Esophagus muscularis mucosa (tissue), 4 donors: ENCODE data around the gene BBIP1. TPM values are rescaled to one million over a fixed set of nuclear protein-coding genes. Genes with fewer than 3 reads are reported as not detected.

Experiments
- DNase-seq: peaks from one replicate; pipeline ENCODE4 v3.0.0-alpha.2; 2017; ENCODE audit errors: extremely low spot score
- H3K27ac ChIP-seq, 4 donors: fragments of 200-600 bp; sonication (generic); replicated peaks in 1 of 4; 1 replicate in 3 of 4; 2 replicates in 1 of 4; pipeline ENCODE4 v1.5.1; 2016 to 2019; ENCODE audit warnings: mild to moderate bottlenecking in 1 of 4
- H3K27me3 ChIP-seq, 4 donors: fragments of 200-600 bp; sonication (generic); one replicate each; pipeline versions ENCODE4 v1.5.1 to v1.6.0; 2016 to 2019
- H3K36me3 ChIP-seq, 4 donors: fragments of 200-600 bp; sonication (generic); one replicate each; pipeline ENCODE4 v1.5.1; 2016 to 2019
- H3K4me1 ChIP-seq, 4 donors: fragments of 200-600 bp; sonication (generic); one replicate each; pipeline ENCODE4 v1.5.1; 2016 to 2019
- H3K4me3 ChIP-seq, 4 donors: fragments of 200-600 bp; sonication (generic); 1 replicate in 2 of 4; 2 replicates in 2 of 4; pipeline ENCODE4 v1.5.1; 2016 to 2019; ENCODE audit warnings: mild to moderate bottlenecking in 4 of 4, moderate library complexity in 1 of 4
- H3K9me3 ChIP-seq, 4 donors: fragments of 200-600 bp; sonication (generic); 1 replicate in 3 of 4; 2 replicates in 1 of 4; pipeline ENCODE4 v1.5.1; 2016 to 2019
- CTCF ChIP-seq, 3 experiments: fragments of 200-600 bp in 2 of 3; fragments of 450-650 bp in 1 of 3; sonication (generic) in 2 of 3; IDR thresholded peaks; one replicate each; pipeline ENCODE4 v1.5.1; 2017 to 2019; ENCODE audit warnings: antibody characterized with exemption in 3 of 3, mild to moderate bottlenecking in 2 of 3, moderate library complexity in 1 of 3
- EP300 ChIP-seq: sonication (generic); formaldehyde crosslinking; IDR thresholded peaks from one replicate; pipeline ENCODE4 v1.6.1; 2017; ENCODE audit warnings: antibody characterized with exemption
- POLR2A ChIP-seq: fragments of 450-650 bp; IDR thresholded peaks from one replicate; pipeline ENCODE4 v1.6.1; 2017; ENCODE audit warnings: antibody characterized with exemption, moderate library complexity, mild to moderate bottlenecking, low read depth
- POLR2AphosphoS5 ChIP-seq, 2 donors: sonication (generic); formaldehyde crosslinking; IDR thresholded peaks; one replicate each; pipeline ENCODE4 v1.6.1; 2017; ENCODE audit warnings: antibody characterized with exemption in 2 of 2
- WGBS: methylation state at CpG from one replicate; pipeline ENCODE4 v1.1.5; 2018; 5-methylcytosine and 5-hydroxymethylcytosine counted together
- intact Hi-C: fragments of 100-400 bp; cut with DNase I; formaldehyde crosslinking; loops from one replicate; pipeline ENCODE4 v1.15.1; 2023
- total RNA-seq, 4 donors: library from RNA; depleted of rRNA; stranded (reverse); fragments of >200 nt; gene quantifications; one replicate each; pipeline versions ENCODE4 v1.1.0 to v1.2.1, GENCODE V29; 2016

Gene BBIP1
- total RNA-seq, 4 donors from 2014 or later, result 17.6 to 29.5 (median 27.0) TPM

- intact Hi-C loops, result loop anchor here (5.0 kb wide), 1 partner anchor 91 kb away; no protein-coding TSS in a partner anchor
- peak overlapping the region in 1 of 4 donors; percentile 22 for H3K27ac ChIP-seq
- H3K36me3 ChIP-seq, result peaks cover 8 to 67% (median 39%) of the 10 kb centered on the region in 4 donors
Observed at GRCh38 chr10:110893559-110894179, 25.3 kb downstream of the BBIP1 start.

GRCh38 chr10:110892602-110893288 lies 26.2 kb downstream of the BBIP1 start:
- Histone ChIP-seq H3K27ac (peak overlapping the region in 2 of 4 donors; percentile 7 to 42), H3K36me3 (peaks cover 8 to 67% (median 39%) of the 10 kb centered on the region in 4 donors), H3K27me3 (no peaks in the 10 kb centered on the region), H3K4me3 (no peak overlapping the region), H3K4me1 (peaks cover 0 to 37% (median 31%) of the 10 kb centered on the region in 4 donors), H3K9me3 (no peaks in the 10 kb centered on the region)
- intact Hi-C loops, result loop anchor here (5.0 kb wide), 1 partner anchor 90 kb away; no protein-coding TSS in a partner anchor
- WGBS, result 70% methylated on average over 3 of the region's 3 CpGs
- TF ChIP-seq POLR2A (no peak), POLR2AphosphoS5 (IDR thresholded peaks at IDR 0.05) (no peak), CTCF (IDR thresholded peaks at IDR 0.05) (no peak), EP300 (no peak)
- DNase-seq, result no peak

More at GRCh38 chr10:110893559-110894179, 25.3 kb downstream of the BBIP1 start:
- DNase-seq, result no peak
- no peaks in the 10 kb centered on the region for H3K9me3 ChIP-seq
- 17% methylated on average over 4 of the region's 4 CpGs for WGBS
- peaks cover 0 to 37% (median 31%) of the 10 kb centered on the region in 4 donors for H3K4me1 ChIP-seq
- H3K27me3 ChIP-seq, result no peaks in the 10 kb centered on the region
- peak; percentile 61 to 72 (median 70) for TF ChIP-seq CTCF (IDR thresholded peaks at IDR 0.05)
- TF ChIP-seq POLR2A, result no peak
- H3K4me3 ChIP-seq, result no peak overlapping the region

GRCh38 chr10:110887560-110887959 lies 31.4 kb downstream of the BBIP1 start:
- peaks cover 0 to 39% (median 34%) of the 10 kb centered on the region in 4 donors for H3K4me1 ChIP-seq
- H3K27me3 ChIP-seq, result no peaks in the 10 kb centered on the region
- no peaks in the 10 kb centered on the region for H3K9me3 ChIP-seq
- H3K27ac ChIP-seq, result no peak overlapping the region
- DNase-seq, result no peak
- intact Hi-C loops, result no loop called here
- H3K4me3 ChIP-seq, result no peak overlapping the region
- peaks cover 8 to 71% (median 39%) of the 10 kb centered on the region in 4 donors for H3K36me3 ChIP-seq
- WGBS, result 98% methylated on average over 1 of the region's 1 CpG
- no peak for TF ChIP-seq POLR2AphosphoS5 (IDR thresholded peaks at IDR 0.05)
- TF ChIP-seq EP300, result no peak
- no peak for TF ChIP-seq CTCF (IDR thresholded peaks at IDR 0.05)
- no peak for TF ChIP-seq POLR2A

- DNase-seq, result no peak
- peaks cover 0 to 46% (median 32%) of the 10 kb centered on the region in 4 donors for H3K4me1 ChIP-seq
- TF ChIP-seq POLR2A (no peak), CTCF (IDR thresholded peaks at IDR 0.05) (no peak), EP300 (no peak), POLR2AphosphoS5 (IDR thresholded peaks at IDR 0.05) (no peak)
- peaks cover 8 to 80% (median 43%) of the 10 kb centered on the region in 4 donors for H3K36me3 ChIP-seq
- WGBS, result 46% methylated on average over 5 of the region's 5 CpGs
- H3K9me3 ChIP-seq, result no peaks in the 10 kb centered on the region
- H3K27ac ChIP-seq, result peak overlapping the region; percentile 25 to 70 (median 62)
- H3K4me3 ChIP-seq, result no peak overlapping the region
- intact Hi-C loops, result no loop called here
- no peaks in the 10 kb centered on the region for H3K27me3 ChIP-seq
Observed at GRCh38 chr10:110885932-110886674, 32.9 kb downstream of the BBIP1 start.
